BJ (cell line): ENCODE results near the gene TUBGCP2. TPM values are rescaled to one million over a fixed set of nuclear protein-coding genes. Genes with fewer than 3 reads are reported as not detected.

Experiments
- CTCF ChIA-PET: fragments of 350-600 bp; formaldehyde crosslinking; extraction: SDS; loops from one replicate; lab custom pipeline; 2021; ENCODE audit warnings: antibody characterized with exemption, inconsistent platforms; lab: Yijun Ruan, JAX
- POLR2A ChIA-PET: fragments of 300-600 bp; sonication (Branson Sonifier 250); formaldehyde crosslinking; extraction: SDS; loops from one replicate; lab custom pipeline; 2021; ENCODE audit warnings: antibody characterized with exemption; lab: Charles Lee
- DNase-seq: peaks from one replicate; pipeline ENCODE4 v3.0.0-alpha.2; 2011; ENCODE audit warnings: low read depth
- H3K27me3 ChIP-seq: 2 replicates; pipeline ENCODE4 v1.6.0; 2011; ENCODE audit warnings: low read length; ENCODE audit not compliant: control insufficient read depth, insufficient read depth
- H3K36me3 ChIP-seq: 2 replicates; pipeline ENCODE4 v1.5.1; 2011; ENCODE audit warnings: low read length; ENCODE audit not compliant: control insufficient read depth, insufficient read depth
- H3K4me3 ChIP-seq: 2 replicates; pipeline ENCODE4 v1.5.1; 2011; ENCODE audit warnings: low read depth, mild to moderate bottlenecking, control low read depth, low read length
- polyA plus RNA-seq: library from polyadenylated mRNA; depleted of rRNA; stranded (reverse); fragments of >200 nt; gene quantifications from 2 replicates; pipeline ENCODE4 v1.2.3, GENCODE V29; 2011
- TF ChIP-seq, protein P1 (sequence below): IDR thresholded peaks from 2 replicates; pipeline ENCODE4 v1.5.1; 2011; ENCODE audit warnings: low read depth, mild to moderate bottlenecking, control low read depth, inconsistent platforms, low read length, moderate library complexity; ENCODE audit not compliant: insufficient read depth

The TUBGCP2 gene
- polyA plus RNA-seq, 1 experiment, result 55.8 TPM

- ChIA-PET POLR2A (no interaction called here), CTCF (interaction anchor here (1.0 to 2.1 kb wide), 3 partner anchors 12 to 70 kb away, joined by 3 to 7 read pairs (median 6); no protein-coding TSS in a partner anchor)
- TF ChIP-seq, protein P1, sequence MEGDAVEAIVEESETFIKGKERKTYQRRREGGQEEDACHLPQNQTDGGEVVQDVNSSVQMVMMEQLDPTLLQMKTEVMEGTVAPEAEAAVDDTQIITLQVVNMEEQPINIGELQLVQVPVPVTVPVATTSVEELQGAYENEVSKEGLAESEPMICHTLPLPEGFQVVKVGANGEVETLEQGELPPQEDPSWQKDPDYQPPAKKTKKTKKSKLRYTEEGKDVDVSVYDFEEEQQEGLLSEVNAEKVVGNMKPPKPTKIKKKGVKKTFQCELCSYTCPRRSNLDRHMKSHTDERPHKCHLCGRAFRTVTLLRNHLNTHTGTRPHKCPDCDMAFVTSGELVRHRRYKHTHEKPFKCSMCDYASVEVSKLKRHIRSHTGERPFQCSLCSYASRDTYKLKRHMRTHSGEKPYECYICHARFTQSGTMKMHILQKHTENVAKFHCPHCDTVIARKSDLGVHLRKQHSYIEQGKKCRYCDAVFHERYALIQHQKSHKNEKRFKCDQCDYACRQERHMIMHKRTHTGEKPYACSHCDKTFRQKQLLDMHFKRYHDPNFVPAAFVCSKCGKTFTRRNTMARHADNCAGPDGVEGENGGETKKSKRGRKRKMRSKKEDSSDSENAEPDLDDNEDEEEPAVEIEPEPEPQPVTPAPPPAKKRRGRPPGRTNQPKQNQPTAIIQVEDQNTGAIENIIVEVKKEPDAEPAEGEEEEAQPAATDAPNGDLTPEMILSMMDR, result no peak
- Histone ChIP-seq H3K27me3 (no peaks in the 10 kb centered on the region; the same call in 1 of the 2 replicates), H3K4me3 (no peak overlapping the region), H3K36me3 (no peaks in the 10 kb centered on the region)
- DNase-seq, result no peak
Observed at GRCh38 chr10:133259602-133259989, 49.1 kb downstream of the TUBGCP2 start.

- Histone ChIP-seq H3K4me3 (no peak overlapping the region), H3K27me3 (no peaks in the 10 kb centered on the region; the same call in 1 of the 2 replicates), H3K36me3 (no peaks in the 10 kb centered on the region)
- peak; percentile 96 for DNase-seq
- ChIA-PET POLR2A (no interaction called here), CTCF (interaction anchor here (1.0 to 2.1 kb wide), 3 partner anchors 12 to 71 kb away, joined by 3 to 7 read pairs (median 6); no protein-coding TSS in a partner anchor)
- TF ChIP-seq, protein P1, result no peak
Observed at GRCh38 chr10:133258818-133259601, 49.7 kb downstream of the TUBGCP2 start.

- ChIA-PET CTCF (interaction anchor here (0.7 to 2.1 kb wide), 4 partner anchors 39 to 71 kb away, joined by 4 to 8 read pairs (median 6); no protein-coding TSS in a partner anchor), POLR2A (no interaction called here)
- no peak overlapping the region for H3K4me3 ChIP-seq
- H3K36me3 ChIP-seq, result no peaks in the 10 kb centered on the region
- DNase-seq, result no peak
- TF ChIP-seq, protein P1, result no peak
- no peaks in the 10 kb centered on the region; the same call in 1 of the 2 replicates for H3K27me3 ChIP-seq
Observed at GRCh38 chr10:133258066-133258817, 50.4 kb downstream of the TUBGCP2 start.

GRCh38 chr10:133257489-133258065, 51.1 kb downstream of the TUBGCP2 start:
- Histone ChIP-seq H3K36me3 (no peaks in the 10 kb centered on the region), H3K4me3 (no peak overlapping the region), H3K27me3 (no peaks in the 10 kb centered on the region; the same call in 1 of the 2 replicates)
- TF ChIP-seq, protein P1, result peak; percentile 68
- CTCF ChIA-PET, result interaction anchor here (0.6 to 2.1 kb wide), 6 partner anchors 10 to 772 kb away, joined by 3 to 8 read pairs (median 5); no protein-coding TSS in a partner anchor
- POLR2A ChIA-PET, result no interaction called here
- no peak for DNase-seq
